Left renal cortex interstitium (tissue), 4 donors: Measurements from ENCODE around the gene TMEM235. TPM values are rescaled to one million over a fixed set of nuclear protein-coding genes. Genes with fewer than 3 reads are reported as not detected.
"Not testable (repeated sequence)": the region's sequence is repeated elsewhere in the genome, so short reads cannot be mapped to it uniquely, and the experiment has no call there.

Source experiments
- DNase-seq, 4 donors: peaks; one replicate each; pipeline ENCODE4 v3.0.0-alpha.2; 2013; ENCODE audit warnings: low read depth in 4 of 4, low spot score in 2 of 4, missing footprints in 1 of 4
- polyA plus RNA-seq, 4 donors: library from polyadenylated mRNA; unstranded; fragments of 120-200 nt; gene quantifications; one replicate each; pipeline ENCODE4 v1.2.1, GENCODE V29; 2013; ENCODE audit not compliant: insufficient read length in 4 of 4

Gene TMEM235
- polyA plus RNA-seq, 4 donors = not detected

DNA sequence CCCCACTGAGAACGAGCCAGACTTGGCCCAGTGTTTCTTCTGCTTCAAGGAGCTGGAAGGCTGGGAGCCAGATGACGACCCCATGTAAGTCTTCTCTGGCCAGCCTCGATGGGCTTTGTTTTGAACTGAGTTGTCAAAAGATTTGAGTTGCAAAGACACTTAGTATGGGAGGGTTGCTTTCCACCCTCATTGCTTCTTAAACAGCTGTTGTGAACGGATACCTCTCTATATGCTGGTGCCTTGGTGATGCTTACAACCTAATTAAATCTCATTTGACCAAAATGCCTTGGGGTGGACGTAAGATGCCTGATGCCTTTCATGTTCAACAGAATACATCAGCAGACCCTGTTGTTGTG lies 16.7 kb upstream of the TMEM235 start:
- DNase-seq = no peak

GRCh38 chr17:78219396-78220150 lies 11.9 kb upstream of the TMEM235 start:
- DNase-seq = no peak

GRCh38 chr17:78223061-78223460 lies 8.4 kb upstream of the TMEM235 start:
- DNase-seq = no peak

DNA sequence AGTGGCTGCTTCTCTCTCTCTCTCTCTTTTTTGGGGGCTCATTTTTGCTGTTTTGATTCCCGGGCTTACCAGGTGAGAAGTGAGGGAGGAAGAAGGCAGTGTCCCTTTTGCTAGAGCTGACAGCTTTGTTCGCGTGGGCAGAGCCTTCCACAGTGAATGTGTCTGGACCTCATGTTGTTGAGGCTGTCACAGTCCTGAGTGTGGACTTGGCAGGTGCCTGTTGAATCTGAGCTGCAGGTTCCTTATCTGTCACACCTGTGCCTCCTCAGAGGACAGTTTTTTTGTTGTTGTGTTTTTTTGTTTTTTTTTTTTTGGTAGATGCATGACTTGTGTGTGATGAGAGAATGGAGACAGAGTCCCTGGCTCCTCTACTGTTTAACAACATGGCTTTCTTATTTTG lies 7.7 kb upstream of the TMEM235 start:
- DNase-seq = no peak

- no peak for DNase-seq
Observed at GRCh38 chr17:78224231-78225087, 7.0 kb upstream of the TMEM235 start.

DNA sequence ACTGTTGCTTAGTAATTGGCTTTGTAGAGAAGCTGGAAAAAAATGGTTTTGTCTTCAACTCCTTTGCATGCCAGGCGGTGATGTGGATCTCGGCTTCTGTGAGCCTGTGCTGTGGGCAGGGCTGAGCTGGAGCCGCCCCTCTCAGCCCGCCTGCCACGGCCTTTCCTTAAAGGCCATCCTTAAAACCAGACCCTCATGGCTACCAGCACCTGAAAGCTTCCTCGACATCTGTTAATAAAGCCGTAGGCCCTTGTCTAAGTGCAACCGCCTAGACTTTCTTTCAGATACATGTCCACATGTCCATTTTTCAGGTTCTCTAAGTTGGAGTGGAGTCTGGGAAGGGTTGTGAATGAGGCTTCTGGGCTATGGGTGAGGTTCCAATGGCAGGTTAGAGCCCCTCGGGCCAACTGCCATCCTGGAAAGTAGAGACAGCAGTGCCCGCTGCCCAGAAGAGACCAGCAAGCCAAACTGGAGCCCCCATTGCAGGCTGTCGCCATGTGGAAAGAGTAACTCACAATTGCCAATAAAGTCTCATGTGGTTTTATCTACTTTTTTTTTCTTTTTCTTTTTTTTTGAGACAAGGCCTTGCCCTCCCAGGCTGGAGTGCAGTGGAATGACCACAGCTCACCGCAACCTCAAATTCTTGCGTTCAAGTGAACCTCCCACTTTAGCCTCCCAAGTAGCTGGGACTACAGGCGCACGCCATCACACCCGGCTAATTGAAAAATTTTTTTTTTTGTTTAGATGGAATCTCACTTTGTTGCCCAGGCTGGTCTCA lies 6.2 kb upstream of the TMEM235 start:
- no peak for DNase-seq

DNA sequence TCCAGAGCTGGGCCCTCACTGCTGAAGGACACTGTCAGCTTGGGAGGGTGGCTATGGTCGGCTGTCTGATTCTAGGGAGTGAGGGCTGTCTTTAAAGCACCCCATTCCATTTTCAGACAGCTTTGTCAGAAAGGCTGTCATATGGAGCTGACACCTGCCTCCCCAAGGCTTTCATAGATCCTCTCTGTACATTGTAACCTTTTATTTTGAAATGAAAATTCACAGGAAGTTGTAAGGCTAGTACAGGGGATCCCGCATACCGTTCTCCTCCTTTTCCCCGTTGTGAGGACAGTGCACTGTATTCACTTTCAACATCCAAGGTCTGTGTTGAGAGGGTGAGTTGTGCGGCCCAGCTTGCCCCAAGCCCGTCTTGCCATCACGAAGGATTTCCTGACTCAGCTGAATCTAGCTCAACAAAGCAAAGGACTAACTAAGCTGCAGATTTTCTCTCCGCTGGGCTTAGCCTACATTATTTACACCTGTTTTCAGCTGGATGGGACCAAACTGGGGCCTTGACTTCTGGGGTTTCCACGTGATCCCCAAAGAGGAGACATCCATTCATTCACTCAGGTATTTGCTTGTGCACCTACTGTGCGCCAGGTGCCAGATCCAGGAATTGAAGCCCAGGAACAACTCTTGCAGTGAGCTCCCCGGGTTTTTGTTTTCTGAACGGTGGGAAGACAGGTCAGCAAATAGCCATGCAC lies 5.2 kb upstream of the TMEM235 start:
- no peak for DNase-seq

- no peak for DNase-seq
Observed at GRCh38 chr17:78226759-78227454, 4.5 kb upstream of the TMEM235 start.

DNA sequence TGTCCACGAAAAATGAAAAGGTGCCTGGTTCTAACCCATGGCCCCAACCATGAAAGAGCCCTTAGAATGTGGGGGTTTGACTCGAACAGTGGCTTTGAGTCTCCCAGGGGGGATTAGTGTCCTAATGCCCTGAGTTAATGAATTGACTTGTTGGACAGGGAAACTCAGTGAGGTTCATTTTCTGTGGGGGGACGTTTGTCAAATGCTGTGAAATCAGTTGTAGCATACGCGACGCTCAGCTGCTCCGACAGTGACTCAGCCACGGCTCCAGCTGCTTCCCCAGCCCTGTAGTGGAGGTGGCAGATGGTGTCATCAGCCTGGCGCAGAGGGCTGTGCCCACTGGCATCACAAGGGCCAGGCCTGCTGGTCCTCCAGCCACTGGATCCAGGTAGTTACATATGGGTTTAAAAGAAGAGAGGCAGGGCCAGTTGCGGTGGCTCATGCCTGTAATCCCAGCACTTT lies 3.9 kb upstream of the TMEM235 start:
- no peak for DNase-seq

DNA sequence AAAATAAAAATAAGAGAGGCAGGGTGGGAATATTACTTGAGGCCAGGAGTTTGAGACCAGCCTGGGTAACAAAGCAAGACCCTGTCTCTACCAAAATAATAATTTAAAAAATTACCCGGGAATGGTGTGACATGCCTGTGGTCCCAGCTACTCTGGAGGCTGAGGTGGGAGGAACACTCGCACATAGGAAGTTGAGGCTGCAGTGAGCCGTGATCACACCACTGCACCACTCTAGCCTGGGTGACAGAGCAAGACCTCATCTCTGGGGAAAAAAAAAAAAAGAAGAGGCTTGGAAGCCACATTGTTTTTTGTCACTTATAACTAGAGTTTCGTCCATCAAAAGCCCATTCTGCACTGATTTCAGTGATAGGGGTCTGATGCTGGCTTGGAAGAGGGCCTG lies 3.3 kb upstream of the TMEM235 start:
- no peak for DNase-seq

GRCh38 chr17:78230252-78230962 lies 1.0 kb upstream of the TMEM235 start:
- no peak for DNase-seq

DNA sequence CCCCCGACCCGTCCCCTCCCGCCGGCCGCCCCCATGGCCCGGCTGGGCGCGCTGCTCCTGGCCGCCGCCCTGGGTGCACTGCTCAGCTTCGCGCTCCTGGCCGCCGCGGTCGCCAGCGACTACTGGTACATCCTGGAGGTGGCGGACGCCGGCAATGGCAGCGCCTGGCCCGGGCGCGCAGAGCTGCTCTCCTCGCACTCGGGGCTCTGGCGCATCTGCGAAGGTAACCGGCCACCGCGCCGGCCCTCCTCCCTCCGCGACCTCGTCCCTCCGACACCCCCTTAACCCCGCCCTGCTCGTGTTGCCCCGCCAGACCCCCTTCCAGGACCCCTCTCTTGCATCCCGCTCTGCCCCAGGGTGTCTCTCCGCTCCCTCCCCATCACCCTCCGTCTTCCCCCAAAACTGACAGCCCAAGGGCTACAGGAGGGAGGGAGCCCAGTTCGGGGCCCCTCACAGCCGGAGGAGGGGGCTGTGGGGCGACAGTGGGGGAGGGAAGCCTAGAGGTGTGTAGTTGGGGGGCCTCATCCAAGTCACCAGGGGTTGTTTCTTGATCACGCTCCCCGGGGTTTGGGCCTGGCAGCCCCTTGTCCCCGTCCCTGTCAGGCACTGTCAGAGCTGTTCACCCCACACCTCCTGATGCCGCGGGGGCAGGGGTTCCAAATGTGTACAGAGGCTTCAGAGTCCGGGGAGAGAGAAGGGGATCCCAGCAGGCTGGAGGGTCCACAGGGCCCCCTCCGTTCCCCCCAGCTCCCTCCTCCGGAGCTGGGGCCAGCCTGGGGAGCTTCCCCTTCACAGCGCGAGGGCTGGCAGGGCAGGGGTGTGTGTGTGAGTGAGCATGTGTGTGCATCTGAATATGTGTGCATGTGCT lies 794 bp downstream of the TMEM235 start:
- no peak for DNase-seq

- no peak for DNase-seq
Observed at GRCh38 chr17:78232859-78233173, 1.4 kb downstream of the TMEM235 start.

GRCh38 chr17:78233678-78234077 lies 2.2 kb downstream of the TMEM235 start:
- DNase-seq = no peak

DNA sequence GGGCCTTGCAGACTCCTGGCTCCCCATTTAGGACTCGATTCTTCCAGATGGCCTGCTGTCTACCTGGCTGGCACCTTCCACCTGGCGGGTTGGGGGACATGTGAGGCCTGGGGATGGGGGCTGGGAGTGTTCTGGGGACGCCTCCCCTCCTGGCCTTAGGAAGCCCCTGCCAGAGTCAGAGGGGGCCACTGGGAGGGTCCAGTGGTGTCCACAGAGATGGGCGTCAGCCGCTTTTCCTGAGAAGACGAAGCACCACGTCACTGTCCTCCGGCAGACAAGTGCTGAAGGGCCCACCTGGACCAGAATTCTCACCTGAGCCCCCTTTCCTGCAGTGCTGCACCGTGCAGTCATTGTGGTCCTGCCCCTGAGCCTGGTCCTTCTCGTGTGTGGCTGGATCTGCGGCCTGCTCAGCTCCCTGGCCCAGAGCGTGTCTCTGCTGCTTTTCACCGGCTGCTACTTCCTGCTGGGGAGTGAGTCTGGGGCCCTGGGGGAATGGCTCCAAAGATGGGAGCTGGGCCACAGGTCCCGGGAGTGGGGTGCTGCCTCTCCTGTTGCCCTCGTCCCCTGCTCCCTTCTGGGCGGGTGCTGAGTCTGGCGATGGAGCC lies 2.9 kb downstream of the TMEM235 start:
- DNase-seq = no peak

DNA sequence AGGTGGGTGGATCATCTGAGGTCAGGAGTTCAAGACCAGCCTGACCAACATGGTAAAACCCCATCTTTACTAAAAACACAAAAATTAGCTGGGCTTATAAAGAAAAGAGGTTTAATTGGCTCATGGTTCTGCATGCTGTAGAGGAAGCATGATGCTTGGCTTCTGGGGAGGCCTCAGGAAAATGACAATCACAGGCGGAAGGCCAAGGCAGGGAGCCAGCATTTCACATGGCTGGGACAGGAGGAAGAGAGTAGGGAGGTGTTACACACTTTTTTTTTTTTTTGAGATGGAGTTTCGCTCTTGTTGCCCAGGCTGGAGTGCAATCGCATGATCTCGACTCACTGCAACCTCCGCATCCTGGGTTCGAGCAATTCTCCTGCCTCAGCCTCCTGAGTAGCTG lies 3.6 kb downstream of the TMEM235 start:
- DNase-seq = not testable (repeated sequence)

GRCh38 chr17:78235885-78236284 lies 4.5 kb downstream of the TMEM235 start:
- DNase-seq = no peak
